ENCODE data around the gene PARL.

Gene PARL

GRCh38 chr3:183781246-183781645 is 103.4 kb downstream of the PARL start:
- no peak for TF ChIP-seq CTCF (conservative IDR thresholded peaks at IDR 0.05; ENCODE audit: low read depth, low read length)
- no peak for DNase-seq (ENCODE audit: low read depth)
- H3K4me3 ChIP-seq (ENCODE audit: low read length) = no peak overlapping the region

- no peak for TF ChIP-seq CTCF (conservative IDR thresholded peaks at IDR 0.05; ENCODE audit: low read depth, low read length)
- no peak for DNase-seq (ENCODE audit: low read depth)
- H3K4me3 ChIP-seq (ENCODE audit: low read length) = no peak overlapping the region
Observed at GRCh38 chr3:183779896-183780465, 104.7 kb downstream of the PARL start.
